HL-60 (cell line): ENCODE data around the gene KLHL5.

Source experiments
- DNase-seq, 2 experiments: peaks; one replicate each; pipeline ENCODE4 v3.0.0-alpha.2; 2010 to 2020; ENCODE audit warnings: low read depth in 1 of 2, low spot score in 1 of 2
- H3K27ac ChIP-seq: fragments of 250-450 bp; sonication (Bioruptor Pico); replicated peaks from 2 replicates; pipeline ENCODE4 v1.5.1; 2020; ENCODE audit warnings: mild to moderate bottlenecking, moderate library complexity
- H3K27me3 ChIP-seq: fragments of 250-450 bp; sonication (Bioruptor Pico); 2 replicates; pipeline ENCODE4 v1.5.1; 2021; ENCODE audit warnings: mild to moderate bottlenecking, moderate library complexity; ENCODE audit not compliant: insufficient read depth, poor library complexity, severe bottlenecking
- H3K4me3 ChIP-seq: replicated peaks from 2 replicates; pipeline ENCODE4 v1.5.1; 2011; ENCODE audit warnings: mild to moderate bottlenecking, control low read depth, low read length; ENCODE audit not compliant: insufficient read depth
- GABPA ChIP-seq: IDR thresholded peaks from 2 replicates; pipeline ENCODE4 v1.6.1; 2012; ENCODE audit warnings: low read depth
- POLR2AphosphoS5 ChIP-seq: IDR thresholded peaks from 2 replicates; pipeline ENCODE4 v1.6.1; 2012; ENCODE audit warnings: low read depth
- REST ChIP-seq: IDR thresholded peaks from 2 replicates; pipeline ENCODE4 v1.6.1; 2012; ENCODE audit warnings: low read depth; ENCODE audit not compliant: insufficient replicate concordance
- SPI1 ChIP-seq: IDR thresholded peaks from 2 replicates; pipeline ENCODE4 v1.6.1; 2012; ENCODE audit warnings: low read depth, mild to moderate bottlenecking, borderline replicate concordance
- TF ChIP-seq, protein P1 (sequence below): IDR thresholded peaks from one replicate; pipeline ENCODE4 v1.5.1; 2011; ENCODE audit warnings: low read length, control low read depth, inconsistent platforms; ENCODE audit not compliant: insufficient read depth

KLHL5 gene

DNA sequence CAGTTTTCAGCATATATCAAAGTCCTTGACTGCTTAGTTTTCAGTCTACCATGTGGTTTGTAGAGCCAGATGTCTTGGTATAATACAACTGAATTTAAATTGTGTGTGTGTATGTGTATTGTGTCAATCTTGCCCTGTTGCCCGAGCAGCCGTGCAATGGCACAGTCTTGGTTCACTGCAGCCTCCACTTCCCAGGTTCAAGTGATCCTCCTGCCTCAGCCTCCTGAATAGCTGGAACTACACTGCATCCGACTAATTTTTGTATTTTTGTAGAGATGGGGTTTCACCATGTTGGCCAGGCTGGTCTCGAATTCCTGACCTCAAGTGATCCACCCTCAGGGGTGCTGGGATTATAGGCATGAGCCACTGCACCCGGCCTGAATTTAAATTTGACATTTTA is 6.0 kb upstream of the KLHL5 start:
- no peak for DNase-seq
- TF ChIP-seq, protein P1, sequence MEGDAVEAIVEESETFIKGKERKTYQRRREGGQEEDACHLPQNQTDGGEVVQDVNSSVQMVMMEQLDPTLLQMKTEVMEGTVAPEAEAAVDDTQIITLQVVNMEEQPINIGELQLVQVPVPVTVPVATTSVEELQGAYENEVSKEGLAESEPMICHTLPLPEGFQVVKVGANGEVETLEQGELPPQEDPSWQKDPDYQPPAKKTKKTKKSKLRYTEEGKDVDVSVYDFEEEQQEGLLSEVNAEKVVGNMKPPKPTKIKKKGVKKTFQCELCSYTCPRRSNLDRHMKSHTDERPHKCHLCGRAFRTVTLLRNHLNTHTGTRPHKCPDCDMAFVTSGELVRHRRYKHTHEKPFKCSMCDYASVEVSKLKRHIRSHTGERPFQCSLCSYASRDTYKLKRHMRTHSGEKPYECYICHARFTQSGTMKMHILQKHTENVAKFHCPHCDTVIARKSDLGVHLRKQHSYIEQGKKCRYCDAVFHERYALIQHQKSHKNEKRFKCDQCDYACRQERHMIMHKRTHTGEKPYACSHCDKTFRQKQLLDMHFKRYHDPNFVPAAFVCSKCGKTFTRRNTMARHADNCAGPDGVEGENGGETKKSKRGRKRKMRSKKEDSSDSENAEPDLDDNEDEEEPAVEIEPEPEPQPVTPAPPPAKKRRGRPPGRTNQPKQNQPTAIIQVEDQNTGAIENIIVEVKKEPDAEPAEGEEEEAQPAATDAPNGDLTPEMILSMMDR, result no peak
- TF ChIP-seq GABPA (no peak), SPI1 (no peak), REST (no peak), POLR2AphosphoS5 (no peak)
- H3K4me3 ChIP-seq, result no peak overlapping the region
- no peak overlapping the region for H3K27ac ChIP-seq
- no peaks in the 10 kb centered on the region for H3K27me3 ChIP-seq

- H3K27ac ChIP-seq, result no peak overlapping the region
- no peak for DNase-seq
- no peak overlapping the region for H3K4me3 ChIP-seq
- no peak for TF ChIP-seq GABPA
- TF ChIP-seq REST, result no peak
- TF ChIP-seq SPI1, result no peak
- TF ChIP-seq, protein P1, result no peak
- no peak for TF ChIP-seq POLR2AphosphoS5
- no peaks in the 10 kb centered on the region for H3K27me3 ChIP-seq
Measured at GRCh38 chr4:39061457-39061856, 575 bp upstream of the KLHL5 start.

DNA sequence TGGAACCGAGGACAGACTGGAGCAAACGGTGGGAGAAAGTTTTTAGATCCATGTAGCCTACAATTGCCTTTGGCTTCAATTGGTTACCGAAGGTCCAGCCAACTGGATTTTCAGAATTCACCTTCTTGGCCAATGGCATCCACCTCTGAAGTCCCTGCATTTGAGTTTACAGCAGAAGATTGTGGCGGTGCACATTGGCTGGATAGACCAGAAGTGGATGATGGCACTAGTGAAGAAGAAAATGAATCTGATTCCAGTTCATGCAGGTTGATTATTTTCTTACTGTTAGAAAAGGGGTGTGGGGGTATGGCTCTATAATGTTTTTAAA is 702 bp downstream of the KLHL5 start:
- DNase-seq, result no peak
- TF ChIP-seq POLR2AphosphoS5 (no peak), GABPA (no peak), SPI1 (no peak)
- TF ChIP-seq, protein P1, result no peak
- no peaks in the 10 kb centered on the region for H3K27me3 ChIP-seq
- H3K4me3 ChIP-seq, result no peak overlapping the region
- H3K27ac ChIP-seq, result no peak overlapping the region

DNA sequence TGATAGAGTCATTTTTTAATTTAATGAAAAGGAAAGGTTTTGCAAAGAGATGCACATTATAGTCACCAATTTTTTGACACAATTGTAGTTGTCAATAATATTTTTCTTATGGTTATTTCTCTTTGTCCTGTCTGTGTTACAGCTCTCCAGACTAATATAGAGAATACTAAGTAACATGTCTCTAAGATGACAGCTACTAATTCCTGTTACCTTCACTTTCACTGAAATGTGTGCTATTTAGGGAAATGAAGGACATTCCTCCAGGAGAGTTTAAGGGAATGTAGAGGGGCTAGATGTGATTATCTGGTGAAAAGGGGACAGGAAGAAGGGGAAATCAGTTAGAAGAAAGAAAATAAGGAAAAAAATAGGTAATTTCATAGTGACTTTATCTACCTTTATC is 1.4 kb downstream of the KLHL5 start:
- H3K27ac ChIP-seq, result no peak overlapping the region
- DNase-seq, result no peak

More for the DNA sequence above, 1.4 kb downstream of the KLHL5 start:
- Histone ChIP-seq H3K4me3 (no peak overlapping the region), H3K27me3 (no peaks in the 10 kb centered on the region)
- TF ChIP-seq GABPA (no peak), SPI1 (no peak), POLR2AphosphoS5 (no peak), REST (no peak)
- TF ChIP-seq, protein P1, result no peak
